ENCODE results near the gene RPP21. TPM values are rescaled to one million over a fixed set of nuclear protein-coding genes. Genes with fewer than 3 reads are reported as not detected.

RPP21 gene
- total and polyA plus RNA-seq, 2 donors (not counting 1 experiment from before 2014, with no cell fraction given), result 48.1 to 114 TPM

GRCh38 chr6:30321692-30322388, 23.1 kb upstream of the RPP21 start:
- no peaks in the 10 kb centered on the region for H3K9me3 Mint-ChIP-seq (ENCODE audit: insufficient read depth)
- no peaks in the 10 kb centered on the region for H3K27me3 ChIP-seq (replicated peaks in 1 of 4; ENCODE audit: control extremely low read depth in 1 of 4, control insufficient read depth in 3 of 4, insufficient read depth in 4 of 4, low read length in 3 of 4)
- no peaks in the 10 kb centered on the region for H3K36me3 ChIP-seq (replicated peaks in 1 of 2; ENCODE audit: control extremely low read depth in 1 of 2, control insufficient read depth in 1 of 2, extremely low read depth in 1 of 2, insufficient read depth in 2 of 2, low read length in 1 of 2)
- no peaks in the 10 kb centered on the region for H3K9me3 ChIP-seq (ENCODE audit: control extremely low read depth in 1 of 3, control insufficient read depth in 2 of 3, insufficient read depth in 1 of 3, low read length in 2 of 3)
- intact Hi-C loops (cut with micrococcal nuclease), result loop anchor here (10.0 kb wide), 1 partner anchor 217 kb away; no protein-coding TSS in a partner anchor
- 94% methylated on average over 5 of the region's 6 CpGs for WGBS (ENCODE audit: insufficient coverage)
- no peak overlapping the region for H2AFZ ChIP-seq (ENCODE audit: insufficient read depth, low read depth, low read length, poor library complexity, severe bottlenecking)
- H3K4me1 ChIP-seq (ENCODE audit: control insufficient read depth in 2 of 2, insufficient read depth in 2 of 2, low read length in 2 of 2), result peaks cover 26 to 30% of the 10 kb centered on the region in 2 donors
- no peak overlapping the region for H3K27ac ChIP-seq (ENCODE audit: low read length in 2 of 2)
- no peak overlapping the region for H3K4me2 ChIP-seq (replicated peaks; ENCODE audit: low read depth, low read length, poor library complexity, severe bottlenecking)
- H3K79me2 ChIP-seq (ENCODE audit: control insufficient read depth, insufficient read depth, low read length), result peaks cover 97% of the 10 kb centered on the region
- POLR2A ChIA-PET, result no interaction called here
- no peaks in the 10 kb centered on the region for H3K27me3 Mint-ChIP-seq
- no peak overlapping the region for H3K4me3 Mint-ChIP-seq
- H3K9ac ChIP-seq (ENCODE audit: low read length), result no peak overlapping the region
- no peak overlapping the region for H3K27ac Mint-ChIP-seq
- CTCF ChIA-PET, result no interaction called here
- H3K4me3 ChIP-seq (ENCODE audit: control extremely low read depth in 1 of 5, extremely low read depth in 1 of 5, insufficient read depth in 1 of 5, low read depth in 2 of 5, low read length in 4 of 5), result no peak overlapping the region
- DNase-seq (no peak), ATAC-seq (ENCODE audit: low read depth) (no peak)
- peaks cover 66% of the 10 kb centered on the region for H4K20me1 ChIP-seq (ENCODE audit: control insufficient read depth, insufficient read depth, low read length, poor library complexity, severe bottlenecking)
- peaks cover 70% of the 10 kb centered on the region for H3K4me1 Mint-ChIP-seq
- TF ChIP-seq CTCF (IDR thresholded peaks at IDR 0.05) (no peak), EZH2 (IDR thresholded peaks at IDR 0.05; ENCODE audit: borderline replicate concordance, insufficient read depth, low read depth, low read length, poor library complexity, severe bottlenecking) (no peak)
